ENCODE measurements around the gene GNAT2.

GNAT2 gene

GRCh38 chr1:109616391-109616790, 3.0 kb downstream of the GNAT2 start:
- no peaks in the 10 kb centered on the region for H3K9me3 ChIP-seq (ENCODE audit: control insufficient read depth, insufficient read depth, low read depth, low read length)
- ChIA-PET POLR2A (interaction anchor here (1.7 kb wide), 1 partner anchor 68 kb away, joined by 10 read pairs; the partner anchor contains the start of gene GNAI3), CTCF (interaction anchor here (0.7 to 1.8 kb wide), 8 partner anchors 12 to 158 kb away, joined by 3 to 10 read pairs (median 4); no protein-coding TSS in a partner anchor)
- TF ChIP-seq ZSCAN23 (tag by site-specific recombination; IDR thresholded peaks at IDR 0.05) = no peak
- TF ChIP-seq ZNF112 (tag by site-specific recombination; IDR thresholded peaks at IDR 0.05) = no peak
- no peak for TF ChIP-seq ZNF558 (tag by site-specific recombination; IDR thresholded peaks at IDR 0.05)
- no peak for TF ChIP-seq ZNF324 (tag by site-specific recombination; IDR thresholded peaks at IDR 0.05)
- TF ChIP-seq ZNF274 (IDR thresholded peaks at IDR 0.05; ENCODE audit: low read length) = no peak
- TF ChIP-seq ZNF274 (tag by site-specific recombination; IDR thresholded peaks at IDR 0.05; ENCODE audit: borderline replicate concordance) = no peak
- TF ChIP-seq, protein P1, sequence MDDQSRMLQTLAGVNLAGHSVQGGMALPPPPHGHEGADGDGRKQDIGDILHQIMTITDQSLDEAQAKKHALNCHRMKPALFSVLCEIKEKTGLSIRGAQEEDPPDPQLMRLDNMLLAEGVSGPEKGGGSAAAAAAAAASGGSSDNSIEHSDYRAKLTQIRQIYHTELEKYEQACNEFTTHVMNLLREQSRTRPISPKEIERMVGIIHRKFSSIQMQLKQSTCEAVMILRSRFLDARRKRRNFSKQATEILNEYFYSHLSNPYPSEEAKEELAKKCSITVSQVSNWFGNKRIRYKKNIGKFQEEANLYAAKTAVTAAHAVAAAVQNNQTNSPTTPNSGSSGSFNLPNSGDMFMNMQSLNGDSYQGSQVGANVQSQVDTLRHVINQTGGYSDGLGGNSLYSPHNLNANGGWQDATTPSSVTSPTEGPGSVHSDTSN (CRISPR knock-in tag; IDR thresholded peaks at IDR 0.05) = no peak
- no peak for TF ChIP-seq ZNF473 (tag by site-specific recombination; IDR thresholded peaks at IDR 0.05)
- TF ChIP-seq SALL2 (tag by site-specific recombination; IDR thresholded peaks at IDR 0.05; ENCODE audit: borderline replicate concordance) = no peak
- H3K27ac ChIP-seq (ENCODE audit: extremely low read depth, low read depth, low read length) = no peak overlapping the region
- H3K4me3 ChIP-seq (ENCODE audit: low read depth, low read length) = no peak overlapping the region
- no peaks in the 10 kb centered on the region for H3K36me3 ChIP-seq (ENCODE audit: control insufficient read depth in 2 of 2, insufficient read depth in 1 of 2, low read length in 2 of 2)
- H3K4me1 ChIP-seq (ENCODE audit: control insufficient read depth, insufficient read depth, low read length) = no peaks in the 10 kb centered on the region; the same call in 1 of the 2 replicates

DNA sequence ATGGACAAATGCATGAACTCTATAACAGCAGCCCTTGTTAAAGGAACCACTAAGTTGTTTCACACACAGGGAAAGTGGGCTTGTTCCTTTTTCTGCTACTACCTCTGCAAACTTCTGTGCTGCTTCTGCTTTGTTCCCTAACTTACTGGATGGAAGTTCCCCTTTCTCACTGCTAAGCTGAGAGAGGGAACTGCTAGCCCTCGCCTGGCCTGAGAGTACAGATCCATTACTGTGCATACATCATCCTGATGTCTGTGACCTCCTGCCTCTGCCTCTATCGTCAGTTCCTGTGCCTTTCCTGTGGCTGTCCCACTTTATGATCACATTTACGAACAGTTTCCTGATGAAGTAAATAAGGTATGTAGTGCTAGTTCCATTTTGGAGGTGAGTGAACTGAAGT, 3.5 kb downstream of the GNAT2 start:
- no peaks in the 10 kb centered on the region for H3K4me1 ChIP-seq (ENCODE audit: control insufficient read depth, insufficient read depth, low read length)
- H3K9me3 ChIP-seq (ENCODE audit: control insufficient read depth, insufficient read depth, low read depth, low read length) = no peaks in the 10 kb centered on the region
- ChIA-PET POLR2A (interaction anchor here (1.7 to 3.8 kb wide), 2 partner anchors 67 kb away, joined by 10 to 16 read pairs; partner anchors contain the start of gene GNAI3), CTCF (interaction anchor here (0.7 to 3.3 kb wide), 7 partner anchors 24 to 438 kb away, joined by 3 to 13 read pairs (median 4); no protein-coding TSS in a partner anchor)
- no peak overlapping the region for H3K27ac ChIP-seq (ENCODE audit: extremely low read depth, low read depth, low read length)
- no peak for TF ChIP-seq ZXDB (tag by site-specific recombination; IDR thresholded peaks at IDR 0.05)
- TF ChIP-seq BCL11A (tag by site-specific recombination; IDR thresholded peaks at IDR 0.05; ENCODE audit: low read depth) = no peak
- no peak for TF ChIP-seq ZNF529 (tag by site-specific recombination; IDR thresholded peaks at IDR 0.05; ENCODE audit: insufficient replicate concordance)
- TF ChIP-seq ZNF777 (tag by site-specific recombination; IDR thresholded peaks at IDR 0.05; ENCODE audit: borderline replicate concordance) = no peak
- no peak for TF ChIP-seq ZNF785 (tag by site-specific recombination; IDR thresholded peaks at IDR 0.05)
- no peak for TF ChIP-seq IKZF3 (tag by site-specific recombination; IDR thresholded peaks at IDR 0.05)
- TF ChIP-seq ZNF266 (tag by site-specific recombination; IDR thresholded peaks at IDR 0.05; ENCODE audit: low read depth) = no peak
- TF ChIP-seq ZBTB21 (tag by site-specific recombination; IDR thresholded peaks at IDR 0.05) = no peak
- TF ChIP-seq WT1 (tag by site-specific recombination; IDR thresholded peaks at IDR 0.05) = no peak
- H3K36me3 ChIP-seq (ENCODE audit: control insufficient read depth in 2 of 2, insufficient read depth in 1 of 2, low read length in 2 of 2) = no peaks in the 10 kb centered on the region
- H3K4me3 ChIP-seq (ENCODE audit: low read depth, low read length) = no peak overlapping the region

GRCh38 chr1:109613361-109614147, 5.9 kb downstream of the GNAT2 start:
- H3K36me3 ChIP-seq (ENCODE audit: control insufficient read depth in 2 of 2, insufficient read depth in 1 of 2, low read length in 2 of 2) = no peaks in the 10 kb centered on the region
- CTCF ChIA-PET = interaction anchor here (1.0 to 3.3 kb wide), 5 partner anchors 17 to 372 kb away, joined by 3 to 13 read pairs (median 4); partner anchors contain the start of gene AHCYL1
- H3K27ac ChIP-seq (ENCODE audit: extremely low read depth, low read depth, low read length) = no peak overlapping the region
- POLR2A ChIA-PET = interaction anchor here (3.8 kb wide), 1 partner anchor 65 kb away, joined by 16 read pairs; the partner anchor contains the start of gene GNAI3
- H3K9me3 ChIP-seq (ENCODE audit: control insufficient read depth, insufficient read depth, low read depth, low read length) = no peaks in the 10 kb centered on the region
- no peaks in the 10 kb centered on the region for H3K4me1 ChIP-seq (ENCODE audit: control insufficient read depth, insufficient read depth, low read length)
- H3K4me3 ChIP-seq (ENCODE audit: low read depth, low read length) = no peak overlapping the region
- no peak for TF ChIP-seq ZNF404 (tag by site-specific recombination; IDR thresholded peaks at IDR 0.05)
- no peak for TF ChIP-seq ZFHX2 (tag by site-specific recombination; conservative IDR thresholded peaks at IDR 0.05)
- no peak for TF ChIP-seq ZNF174 (tag by site-specific recombination; IDR thresholded peaks at IDR 0.05)
- TF ChIP-seq ZNF394 (tag by site-specific recombination; IDR thresholded peaks at IDR 0.05; ENCODE audit: borderline replicate concordance) = no peak
- TF ChIP-seq ZNF558 (tag by site-specific recombination; IDR thresholded peaks at IDR 0.05) = no peak
- TF ChIP-seq ZNF776 (tag by site-specific recombination; IDR thresholded peaks at IDR 0.05; ENCODE audit: borderline replicate concordance) = no peak
- TF ChIP-seq REPIN1 (tag by site-specific recombination; IDR thresholded peaks at IDR 0.05; ENCODE audit: low read depth) = no peak
